OCI-LY1 (cell line): ENCODE measurements around the gene CAMKK1.

Source experiments
- EZH2 ChIP-seq: fragments of 200-600 bp; sonication (generic), shearing (Covaris generic); IDR thresholded peaks from 2 replicates; pipeline ENCODE4 v1.8.0; 2017; ENCODE audit warnings: borderline replicate concordance, mixed run types, mild to moderate bottlenecking, antibody characterized with exemption, low read length, moderate library complexity, mixed read lengths
- TF ChIP-seq, protein P1 (sequence below): fragments of 200-600 bp; sonication (generic), shearing (Covaris generic); IDR thresholded peaks from 2 replicates; pipeline ENCODE4 v1.5.1; 2017; ENCODE audit warnings: mild to moderate bottlenecking, antibody characterized with exemption, low read length, moderate library complexity, mixed read lengths

DNA sequence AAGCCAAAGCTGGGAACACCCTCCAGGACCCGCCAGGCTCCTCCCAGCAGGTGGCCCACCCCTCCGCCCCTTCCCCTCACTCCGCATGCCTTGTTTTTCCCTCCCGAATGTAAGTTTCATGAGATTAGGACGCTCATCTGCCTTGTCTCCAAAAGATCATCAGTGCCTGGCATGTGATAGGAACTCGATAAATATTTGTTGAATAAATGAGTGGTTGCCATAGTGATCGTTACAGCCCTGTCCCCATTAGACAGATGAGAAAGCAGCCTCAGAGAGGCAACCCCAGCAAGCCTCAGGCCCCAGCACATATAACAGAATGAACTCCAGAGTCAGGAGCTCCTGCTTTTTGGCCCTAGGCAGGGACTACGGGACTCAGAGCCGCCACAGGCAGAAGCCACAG is 5.0 kb downstream of the CAMKK1 start:
- TF ChIP-seq, protein P1, sequence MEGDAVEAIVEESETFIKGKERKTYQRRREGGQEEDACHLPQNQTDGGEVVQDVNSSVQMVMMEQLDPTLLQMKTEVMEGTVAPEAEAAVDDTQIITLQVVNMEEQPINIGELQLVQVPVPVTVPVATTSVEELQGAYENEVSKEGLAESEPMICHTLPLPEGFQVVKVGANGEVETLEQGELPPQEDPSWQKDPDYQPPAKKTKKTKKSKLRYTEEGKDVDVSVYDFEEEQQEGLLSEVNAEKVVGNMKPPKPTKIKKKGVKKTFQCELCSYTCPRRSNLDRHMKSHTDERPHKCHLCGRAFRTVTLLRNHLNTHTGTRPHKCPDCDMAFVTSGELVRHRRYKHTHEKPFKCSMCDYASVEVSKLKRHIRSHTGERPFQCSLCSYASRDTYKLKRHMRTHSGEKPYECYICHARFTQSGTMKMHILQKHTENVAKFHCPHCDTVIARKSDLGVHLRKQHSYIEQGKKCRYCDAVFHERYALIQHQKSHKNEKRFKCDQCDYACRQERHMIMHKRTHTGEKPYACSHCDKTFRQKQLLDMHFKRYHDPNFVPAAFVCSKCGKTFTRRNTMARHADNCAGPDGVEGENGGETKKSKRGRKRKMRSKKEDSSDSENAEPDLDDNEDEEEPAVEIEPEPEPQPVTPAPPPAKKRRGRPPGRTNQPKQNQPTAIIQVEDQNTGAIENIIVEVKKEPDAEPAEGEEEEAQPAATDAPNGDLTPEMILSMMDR: no peak
- TF ChIP-seq EZH2: no peak
